ENCODE results near the gene INTS3.
A peak's percentile ranks its signal among the peaks of the same experiment; 100 is the strongest.

Gene INTS3

DNA sequence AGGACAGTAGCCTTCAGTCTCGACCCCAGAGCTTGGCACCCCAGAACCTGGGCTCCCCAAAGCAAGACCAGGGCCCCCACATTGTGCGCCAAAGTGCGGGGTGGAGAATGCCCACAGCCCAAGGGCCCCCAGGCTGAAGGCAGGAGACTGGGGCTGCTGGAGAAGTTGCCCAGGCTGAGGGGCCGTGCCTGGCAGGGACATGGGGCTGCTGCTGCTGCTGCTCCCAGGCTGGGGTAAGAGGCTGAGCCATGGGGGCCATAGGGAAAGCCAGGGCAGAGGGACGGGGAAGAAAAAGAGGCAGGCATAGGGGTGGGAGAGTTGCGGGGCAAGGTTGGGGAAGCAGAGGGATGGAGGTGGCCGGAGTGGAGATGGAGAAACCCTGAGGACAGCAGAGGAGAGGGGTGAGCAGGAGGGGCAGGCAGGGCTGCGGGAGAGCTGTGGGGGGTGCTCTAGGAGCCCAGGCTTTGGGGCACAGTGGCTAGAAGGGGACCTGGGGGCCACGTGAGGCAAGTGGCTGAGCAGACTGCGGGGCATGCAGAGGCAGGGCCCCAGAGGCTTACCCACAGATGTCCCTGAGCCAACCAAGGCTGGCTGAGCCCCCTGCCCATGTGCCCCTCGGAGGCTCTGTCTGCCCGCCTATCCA is 66.2 kb downstream of the INTS3 start:
- H2AFZ ChIP-seq (ENCODE audit: low read depth, low read length), result no peak overlapping the region
- peaks cover 31% of the 10 kb centered on the region for H3K36me3 ChIP-seq (ENCODE audit: insufficient read depth, low read length)
- no peaks in the 10 kb centered on the region for H3K9me3 ChIP-seq (ENCODE audit: low read length)
- no peaks in the 10 kb centered on the region for H3K27me3 ChIP-seq (ENCODE audit: insufficient read depth, low read length)
- H3K4me1 ChIP-seq (ENCODE audit: insufficient read depth, low read length), result peaks cover 70% of the 10 kb centered on the region
- H3K4me3 ChIP-seq (ENCODE audit: low read length), result peak overlapping the region; percentile 85

DNA sequence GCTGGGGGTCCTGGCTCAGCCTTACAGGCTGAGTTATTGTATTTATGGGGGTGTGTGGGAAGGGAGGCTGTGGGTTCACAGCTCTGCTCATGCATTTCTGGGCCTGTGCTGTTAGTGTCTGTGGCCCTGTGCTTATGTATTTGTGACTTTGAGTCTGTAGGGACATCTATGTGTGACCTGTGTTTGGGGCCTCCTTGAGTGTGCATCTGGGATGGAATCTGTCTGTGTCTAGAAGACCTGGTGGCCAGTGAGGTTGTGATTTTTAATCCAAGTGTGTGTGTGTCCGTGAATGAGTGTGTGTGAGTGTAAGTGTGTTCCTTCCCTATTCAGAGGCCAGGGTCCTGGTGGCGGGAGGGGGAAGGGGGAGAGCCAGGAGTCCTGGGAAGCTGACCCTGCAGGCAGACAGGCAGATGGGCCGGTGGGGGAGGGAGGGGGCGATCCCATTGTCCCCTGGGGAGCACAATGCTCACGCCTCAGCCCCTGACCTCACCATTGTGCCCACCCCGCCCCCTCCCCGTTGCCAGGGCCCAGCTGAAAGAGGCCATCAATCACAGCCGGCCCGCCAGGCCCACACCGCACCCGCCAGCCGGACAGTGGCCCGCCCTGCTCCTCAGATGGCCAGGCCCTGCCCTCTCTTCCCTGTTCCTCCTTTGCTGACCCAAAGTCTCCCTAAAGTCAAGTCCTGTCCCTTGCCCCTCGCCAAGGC is 66.9 kb downstream of the INTS3 start:
- peak overlapping the region; percentile 85 for H3K4me3 ChIP-seq (ENCODE audit: low read length)
- no peak overlapping the region for H2AFZ ChIP-seq (ENCODE audit: low read depth, low read length)
- H3K9me3 ChIP-seq (ENCODE audit: low read length), result no peaks in the 10 kb centered on the region
- H3K27me3 ChIP-seq (ENCODE audit: insufficient read depth, low read length), result no peaks in the 10 kb centered on the region
- H3K4me1 ChIP-seq (ENCODE audit: insufficient read depth, low read length), result peaks cover 70% of the 10 kb centered on the region
- peaks cover 38% of the 10 kb centered on the region for H3K36me3 ChIP-seq (ENCODE audit: insufficient read depth, low read length)

DNA sequence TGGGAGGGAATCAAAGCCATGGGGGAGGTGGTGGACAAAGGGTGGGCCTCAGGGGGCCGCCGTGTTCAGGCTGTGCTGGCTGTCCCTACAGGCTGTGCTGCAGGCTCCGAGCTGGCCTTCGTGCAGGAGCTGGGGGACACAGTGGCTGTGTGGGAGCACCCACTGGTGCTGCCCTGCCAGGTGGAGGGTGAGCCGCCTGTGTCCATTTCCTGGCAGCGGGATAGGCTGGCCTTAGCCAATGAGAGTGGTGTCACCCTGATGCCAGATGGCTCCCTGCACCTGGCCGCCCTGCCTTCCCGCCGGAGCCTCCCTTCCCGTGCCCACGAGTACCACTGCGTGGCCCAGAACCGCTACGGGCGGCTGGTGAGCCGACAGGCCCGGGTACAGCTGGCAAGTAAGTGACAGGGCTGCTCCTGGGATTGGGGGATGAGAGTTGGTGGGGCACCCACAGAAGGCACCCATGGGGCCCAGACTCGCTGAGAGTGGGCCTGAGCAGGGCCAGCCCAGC is 67.5 kb downstream of the INTS3 start:
- no peaks in the 10 kb centered on the region for H3K27me3 ChIP-seq (ENCODE audit: insufficient read depth, low read length)
- peaks cover 68% of the 10 kb centered on the region for H3K4me1 ChIP-seq (ENCODE audit: insufficient read depth, low read length)
- H3K36me3 ChIP-seq (ENCODE audit: insufficient read depth, low read length), result peaks cover 43% of the 10 kb centered on the region
- H3K9me3 ChIP-seq (ENCODE audit: low read length), result no peaks in the 10 kb centered on the region
- H3K4me3 ChIP-seq (ENCODE audit: low read length), result peak overlapping the region; percentile 85
- H2AFZ ChIP-seq (ENCODE audit: low read depth, low read length), result no peak overlapping the region

DNA sequence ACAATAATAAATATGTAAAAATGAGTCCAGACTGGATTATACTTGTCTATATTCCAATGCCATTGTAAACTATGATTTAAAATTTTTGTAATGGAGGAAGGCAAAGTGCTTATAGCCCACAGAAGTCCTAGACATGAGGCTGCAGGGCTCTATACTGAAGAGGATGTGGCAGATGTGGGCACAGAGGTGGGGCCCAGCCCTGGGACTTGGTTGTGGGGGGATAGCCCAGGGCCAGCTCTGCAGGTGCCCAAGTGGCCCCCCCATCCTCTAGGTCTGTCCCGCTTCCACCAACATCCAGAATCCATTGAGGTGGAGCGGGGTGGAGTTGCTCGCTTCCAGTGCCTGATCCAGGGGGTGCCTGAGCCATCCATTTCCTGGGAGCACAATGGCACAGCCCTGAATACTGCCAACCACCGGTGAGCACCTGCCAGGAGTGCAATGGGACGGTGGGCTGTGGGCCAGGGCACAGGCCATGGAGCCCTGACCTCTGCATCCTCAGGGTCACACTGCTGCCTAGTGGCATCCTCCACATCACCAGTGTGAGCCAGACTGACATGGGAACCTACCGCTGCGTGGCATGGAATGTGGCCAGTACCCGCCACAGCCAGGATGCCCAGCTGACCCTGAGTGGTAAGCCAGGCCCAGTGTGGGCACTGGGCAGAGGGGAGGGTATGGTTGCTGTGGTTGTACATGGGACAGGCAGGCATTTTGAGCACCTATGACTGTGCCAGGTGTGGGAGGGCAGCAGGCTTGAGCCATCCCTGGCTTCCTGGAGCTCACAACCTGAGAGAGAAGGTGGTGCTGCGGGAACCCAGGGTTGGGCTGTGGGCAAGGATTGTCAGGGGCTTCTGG is 68.3 kb downstream of the INTS3 start:
- Histone ChIP-seq H3K4me3 (ENCODE audit: low read length) (peak overlapping the region; percentile 85), H3K9me3 (ENCODE audit: low read length) (no peaks in the 10 kb centered on the region), H2AFZ (ENCODE audit: low read depth, low read length) (no peak overlapping the region), H3K4me1 (ENCODE audit: insufficient read depth, low read length) (peaks cover 62% of the 10 kb centered on the region), H3K27me3 (ENCODE audit: insufficient read depth, low read length) (no peaks in the 10 kb centered on the region), H3K36me3 (ENCODE audit: insufficient read depth, low read length) (peaks cover 51% of the 10 kb centered on the region)

DNA sequence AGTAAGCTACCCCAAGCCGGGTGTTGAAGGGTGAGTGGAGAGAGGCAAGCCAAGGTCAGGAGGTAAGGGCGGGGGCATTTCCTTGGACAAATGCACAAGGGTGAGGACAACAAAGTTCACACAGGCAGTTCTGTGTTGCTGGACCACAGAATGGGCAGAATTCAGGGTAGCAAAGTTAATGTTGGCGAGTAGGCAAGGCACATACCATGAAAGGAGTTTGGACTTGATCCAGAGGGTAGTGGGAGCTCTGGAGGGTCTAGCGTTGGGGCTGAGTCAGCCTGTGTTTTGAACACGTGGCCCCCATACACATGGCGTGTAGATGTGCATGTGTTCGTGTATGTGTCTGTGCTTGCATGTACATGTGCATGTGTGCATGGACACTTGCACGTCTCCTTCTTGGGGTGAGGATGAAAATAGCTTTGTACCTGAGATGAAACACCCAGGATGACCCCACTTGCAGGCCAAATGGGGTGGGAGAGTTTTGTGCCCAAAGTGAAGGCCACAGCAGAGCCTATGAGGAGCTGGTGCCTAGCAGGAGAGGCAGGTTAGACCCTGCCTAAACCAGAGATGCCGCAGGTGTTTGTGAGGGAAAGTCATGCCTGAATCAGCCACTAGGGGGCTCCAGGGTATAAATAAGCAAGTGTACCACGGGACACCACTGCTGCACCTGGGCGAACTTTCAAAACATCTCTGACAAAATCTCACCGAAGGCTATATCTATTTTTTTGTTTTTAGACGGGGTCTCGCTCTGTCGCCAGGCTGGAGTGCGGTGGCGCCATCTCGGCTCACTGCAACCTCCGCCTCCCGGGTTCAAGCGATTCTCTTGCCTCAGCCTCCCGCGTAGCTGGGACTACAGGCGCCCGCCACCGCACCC is 69.2 kb downstream of the INTS3 start:
- Histone ChIP-seq H3K4me1 (ENCODE audit: insufficient read depth, low read length) (peaks cover 57% of the 10 kb centered on the region), H2AFZ (ENCODE audit: low read depth, low read length) (no peak overlapping the region), H3K9me3 (ENCODE audit: low read length) (no peaks in the 10 kb centered on the region), H3K36me3 (ENCODE audit: insufficient read depth, low read length) (peaks cover 60% of the 10 kb centered on the region), H3K4me3 (ENCODE audit: low read length) (peak overlapping the region; percentile 2), H3K27me3 (ENCODE audit: insufficient read depth, low read length) (no peaks in the 10 kb centered on the region)

DNA sequence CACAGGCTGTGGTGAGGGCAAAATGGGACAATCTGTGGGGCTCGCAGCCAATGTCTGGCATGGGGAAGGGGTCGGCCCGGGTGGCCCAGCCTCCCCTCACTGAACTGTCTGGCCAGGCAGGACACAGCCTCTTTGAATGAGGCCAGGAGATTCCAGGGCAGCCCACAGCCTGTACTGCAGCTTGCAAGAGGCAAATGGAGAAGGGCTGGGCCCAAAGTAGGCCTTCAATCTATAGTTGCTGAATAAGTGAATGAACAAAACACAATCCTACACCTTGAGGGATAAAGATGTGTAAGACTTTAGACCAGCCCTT is 70.6 kb downstream of the INTS3 start:
- Histone ChIP-seq H3K4me1 (ENCODE audit: insufficient read depth, low read length) (peaks cover 44% of the 10 kb centered on the region), H3K9me3 (ENCODE audit: low read length) (no peaks in the 10 kb centered on the region), H2AFZ (ENCODE audit: low read depth, low read length) (no peak overlapping the region), H3K4me3 (ENCODE audit: low read length) (no peak overlapping the region), H3K27me3 (ENCODE audit: insufficient read depth, low read length) (no peaks in the 10 kb centered on the region), H3K36me3 (ENCODE audit: insufficient read depth, low read length) (peaks cover 71% of the 10 kb centered on the region)

DNA sequence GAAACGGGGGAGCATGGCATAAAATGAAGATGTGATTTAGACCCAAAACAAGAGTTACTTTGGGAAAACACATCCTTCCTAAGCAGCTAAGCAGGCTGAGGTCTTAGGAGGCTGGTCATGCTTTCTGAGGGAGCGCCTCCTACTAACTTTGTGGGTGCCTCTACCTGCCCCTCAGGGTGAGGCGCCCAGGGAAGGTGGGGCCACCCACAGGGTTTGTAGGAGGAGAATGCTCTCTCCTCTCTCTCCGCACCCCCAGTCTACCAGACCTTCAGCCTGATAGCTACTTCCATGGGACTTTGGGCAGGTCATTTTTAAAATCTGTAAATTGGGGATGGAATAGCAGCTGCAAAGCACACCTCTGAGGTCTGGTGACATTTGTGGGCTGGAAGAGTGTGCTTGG is 71.2 kb downstream of the INTS3 start:
- Histone ChIP-seq H3K36me3 (ENCODE audit: insufficient read depth, low read length) (peaks cover 71% of the 10 kb centered on the region), H2AFZ (ENCODE audit: low read depth, low read length) (no peak overlapping the region), H3K4me3 (ENCODE audit: low read length) (no peak overlapping the region), H3K4me1 (ENCODE audit: insufficient read depth, low read length) (peaks cover 38% of the 10 kb centered on the region), H3K27me3 (ENCODE audit: insufficient read depth, low read length) (no peaks in the 10 kb centered on the region), H3K9me3 (ENCODE audit: low read length) (no peaks in the 10 kb centered on the region)

DNA sequence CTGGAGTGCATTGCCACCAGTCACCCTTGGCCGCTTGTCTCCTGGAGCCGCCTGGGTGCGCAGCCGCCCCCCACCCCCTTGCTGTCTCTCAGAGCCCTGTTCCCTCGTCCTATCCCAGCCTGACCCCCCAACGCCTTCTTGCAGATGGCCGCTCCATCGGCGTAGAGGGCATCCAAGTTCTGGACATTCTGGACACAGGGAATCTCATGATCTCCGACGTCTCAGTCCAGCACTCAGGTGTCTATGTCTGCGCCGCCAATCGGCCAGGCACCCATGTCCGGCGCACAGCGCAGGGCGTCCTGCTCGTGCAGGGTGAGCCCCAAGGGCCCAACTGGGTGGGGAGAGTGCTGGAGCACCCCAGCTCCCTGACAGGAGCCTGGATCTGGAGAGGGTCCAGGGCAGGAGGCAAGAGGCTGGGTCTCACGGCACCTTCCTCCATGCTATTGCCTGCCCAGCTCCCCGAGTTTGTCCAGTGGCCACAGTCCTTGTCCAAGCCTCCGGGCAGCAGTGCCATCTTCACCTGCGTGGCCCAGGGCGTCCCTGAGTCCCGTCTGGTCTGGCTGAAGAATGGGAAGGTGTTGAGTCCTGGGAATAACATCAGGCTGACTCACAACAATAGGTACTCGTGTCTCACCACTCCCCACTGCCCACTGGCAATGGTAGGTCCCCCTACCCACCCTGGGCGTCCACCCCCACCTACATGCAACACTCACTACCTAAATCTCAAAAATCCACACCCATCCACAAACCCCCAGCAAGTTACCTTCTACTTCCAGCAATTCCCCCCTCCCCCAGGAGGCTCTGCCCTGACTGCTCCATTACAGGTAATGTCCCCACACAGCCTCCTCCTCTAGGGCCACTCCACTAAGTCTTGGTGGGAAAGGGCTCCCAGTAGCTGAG is 72.0 kb downstream of the INTS3 start:
- Histone ChIP-seq H3K4me1 (ENCODE audit: insufficient read depth, low read length) (peaks cover 31% of the 10 kb centered on the region), H3K27me3 (ENCODE audit: insufficient read depth, low read length) (no peaks in the 10 kb centered on the region), H3K36me3 (ENCODE audit: insufficient read depth, low read length) (peaks cover 71% of the 10 kb centered on the region)

DNA sequence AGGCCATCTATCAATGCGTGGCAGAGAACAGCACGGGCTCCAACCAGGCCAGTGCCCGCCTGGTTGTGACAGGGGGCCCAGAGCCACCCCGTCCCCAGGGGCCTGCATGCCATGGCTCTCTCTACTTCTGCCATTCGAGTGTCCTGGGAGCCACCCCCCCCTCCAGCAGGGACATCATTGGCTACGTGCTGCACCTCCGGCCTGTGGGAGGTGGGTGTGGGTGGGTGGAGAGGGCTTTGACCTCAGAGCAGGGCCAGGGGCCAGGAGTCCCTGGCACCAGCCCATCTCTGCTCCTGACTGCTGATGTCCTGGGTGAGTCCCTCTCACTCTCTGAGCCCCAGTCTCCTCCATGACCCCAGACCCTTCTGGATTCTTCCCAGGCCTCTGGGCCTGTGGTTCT is 72.7 kb downstream of the INTS3 start:
- no peak overlapping the region for H3K4me3 ChIP-seq (ENCODE audit: low read length)
- H3K27me3 ChIP-seq (ENCODE audit: insufficient read depth, low read length), result no peaks in the 10 kb centered on the region
- H2AFZ ChIP-seq (ENCODE audit: low read depth, low read length), result no peak overlapping the region
- no peaks in the 10 kb centered on the region for H3K9me3 ChIP-seq (ENCODE audit: low read length)
- peaks cover 71% of the 10 kb centered on the region for H3K36me3 ChIP-seq (ENCODE audit: insufficient read depth, low read length)
- H3K4me1 ChIP-seq (ENCODE audit: insufficient read depth, low read length), result peaks cover 26% of the 10 kb centered on the region

More for the DNA sequence above, 72.0 kb downstream of the INTS3 start:
- Histone ChIP-seq H3K4me3 (ENCODE audit: low read length) (no peak overlapping the region), H2AFZ (ENCODE audit: low read depth, low read length) (no peak overlapping the region), H3K9me3 (ENCODE audit: low read length) (no peaks in the 10 kb centered on the region)

DNA sequence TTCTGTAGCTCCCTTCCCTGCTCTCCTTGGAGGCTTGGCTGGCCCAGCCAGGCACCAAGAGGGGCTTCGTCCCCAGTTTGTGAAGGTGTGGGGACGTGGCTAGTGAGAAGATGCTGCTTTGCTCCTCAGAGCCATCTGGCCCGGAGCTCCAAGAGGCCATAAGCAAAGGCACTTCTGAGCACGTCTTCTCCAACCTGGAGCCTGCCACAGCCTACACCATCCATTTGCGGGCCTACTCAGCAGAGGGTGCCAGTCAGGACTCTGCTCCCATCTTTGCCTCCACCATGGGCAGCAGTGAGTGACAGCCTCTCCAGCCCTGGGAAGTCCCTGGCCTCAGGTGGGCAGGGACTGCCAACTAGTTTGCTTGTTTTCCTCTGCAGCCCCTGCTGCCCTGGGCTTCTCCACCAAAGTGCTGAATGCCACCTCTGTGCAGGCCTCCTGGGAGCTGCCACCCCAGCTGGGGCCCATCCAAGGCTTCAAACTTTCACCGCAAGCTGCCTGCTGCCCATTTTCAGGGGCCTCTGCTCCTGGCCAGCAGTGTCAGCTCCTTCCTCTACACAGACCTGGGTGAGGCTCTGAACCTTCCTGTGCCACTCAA is 73.3 kb downstream of the INTS3 start:
- H3K27me3 ChIP-seq (ENCODE audit: insufficient read depth, low read length), result no peaks in the 10 kb centered on the region
- H3K4me3 ChIP-seq (ENCODE audit: low read length), result no peak overlapping the region
- peaks cover 65% of the 10 kb centered on the region for H3K36me3 ChIP-seq (ENCODE audit: insufficient read depth, low read length)
- H3K4me1 ChIP-seq (ENCODE audit: insufficient read depth, low read length), result peaks cover 20% of the 10 kb centered on the region
- H3K9me3 ChIP-seq (ENCODE audit: low read length), result no peaks in the 10 kb centered on the region
- H2AFZ ChIP-seq (ENCODE audit: low read depth, low read length), result no peak overlapping the region

DNA sequence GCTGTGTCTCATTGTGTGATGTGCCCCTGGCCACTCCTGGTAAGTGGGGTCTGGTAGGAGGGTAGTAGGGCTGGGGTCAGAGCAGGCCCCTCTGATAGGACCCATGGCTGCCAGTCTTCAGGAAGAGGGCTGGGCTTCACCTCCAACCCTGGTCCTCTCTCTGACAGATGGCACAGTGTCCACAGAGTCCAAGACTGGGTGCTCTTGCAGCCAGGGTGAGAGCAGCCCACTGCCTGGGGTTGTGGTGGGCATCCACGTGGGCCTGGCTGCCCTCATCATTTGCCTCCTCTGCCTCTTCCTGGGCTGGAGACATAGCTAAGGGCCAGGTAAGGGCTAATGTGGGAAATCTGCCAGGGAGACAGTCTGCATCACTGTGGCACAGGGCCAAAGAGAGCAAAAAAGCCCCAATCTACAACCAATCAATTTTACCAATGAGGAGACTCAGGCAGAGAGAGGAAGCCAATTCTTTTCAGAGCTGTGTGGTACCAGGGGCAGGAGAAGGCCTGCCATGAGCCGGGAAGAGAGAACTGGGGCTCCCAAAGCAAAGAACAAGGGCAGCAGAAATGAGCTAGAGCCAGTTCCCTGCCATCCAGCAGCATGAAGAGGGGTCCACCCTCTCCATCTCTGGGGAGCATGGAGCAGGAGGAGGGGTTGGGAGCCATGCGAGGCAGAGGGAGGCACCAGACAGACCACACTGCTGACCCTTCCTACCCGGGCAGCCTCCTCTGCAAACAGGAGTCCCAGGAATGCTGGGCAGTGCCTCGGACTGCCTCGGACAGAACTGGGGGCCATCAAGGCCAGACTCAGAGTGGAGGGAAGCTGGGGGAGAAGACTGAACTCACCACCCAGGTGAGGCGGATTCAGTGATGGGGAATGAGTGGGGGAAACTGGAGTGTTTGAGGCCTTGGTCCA is 74.2 kb downstream of the INTS3 start:
- Histone ChIP-seq H2AFZ (ENCODE audit: low read depth, low read length) (no peak overlapping the region), H3K27me3 (ENCODE audit: insufficient read depth, low read length) (no peaks in the 10 kb centered on the region), H3K4me3 (ENCODE audit: low read length) (no peak overlapping the region), H3K9me3 (ENCODE audit: low read length) (no peaks in the 10 kb centered on the region), H3K4me1 (ENCODE audit: insufficient read depth, low read length) (peaks cover 11% of the 10 kb centered on the region), H3K36me3 (ENCODE audit: insufficient read depth, low read length) (peaks cover 57% of the 10 kb centered on the region)
